A549 (cell line): ENCODE measurements around the gene CHMP1B. TPM values are rescaled to one million over a fixed set of nuclear protein-coding genes. Genes with fewer than 3 reads are reported as not detected.

Experiments
- ATAC-seq, 2 experiments: fragments of 200-7000 bp in 1 of 2; fragments of >200 bp in 1 of 2; cut with Nextera tagmentation in 1 of 2; cut with Tn5 transposase in 1 of 2; 3 replicates each; pipeline versions ENCODE4 v1.8.0 to v1.9.1; 2018 to 2020; ENCODE audit warnings: mild to moderate bottlenecking in 1 of 2, moderate library complexity in 1 of 2
- CTCF ChIA-PET: fragments of 300-600 bp; sonication (Branson Sonifier 250); formaldehyde crosslinking; extraction: SDS; loops from one replicate; lab custom pipeline; 2021; ENCODE audit warnings: antibody characterized with exemption, inconsistent platforms; lab: Yijun Ruan, JAX
- POLR2A ChIA-PET: fragments of 350-600 bp; formaldehyde crosslinking; extraction: SDS; loops from one replicate; lab custom pipeline; 2021; ENCODE audit warnings: antibody characterized with exemption, inconsistent platforms; lab: Yijun Ruan, JAX
- DNase-seq, 2 experiments: peaks; one replicate each; pipeline versions ENCODE4 v3.0.0 to v3.0.0-alpha.2; 2011 to 2016; ENCODE audit warnings: low read depth in 1 of 2, low spot score in 1 of 2
- FAIRE-seq: peaks from 2 replicates; lab custom pipeline; 2011; peaks lifted over from hg19 to GRCh38; lab: Jason Lieb, UNC
- H3K27ac ChIP-seq, 2 experiments: fragments of >200 bp; sonication (Bioruptor Twin); formaldehyde crosslinking; 3 replicates each; pipeline ENCODE4 v1.5.1; 2016 to 2017
- H3K4me1 ChIP-seq: fragments of >200 bp; sonication (Bioruptor Twin); formaldehyde crosslinking; 3 replicates; pipeline ENCODE4 v1.6.1; 2016
- H3K4me2 ChIP-seq: fragments of >200 bp; sonication (Bioruptor Twin); formaldehyde crosslinking; 3 replicates; pipeline ENCODE4 v1.6.1; 2016
- H3K4me3 ChIP-seq: fragments of >200 bp; sonication (Bioruptor Twin); formaldehyde crosslinking; 3 replicates; pipeline ENCODE4 v1.5.1; 2016
- H3K9me3 ChIP-seq: fragments of >200 bp; sonication (Bioruptor Twin); formaldehyde crosslinking; 3 replicates; pipeline ENCODE4 v1.6.1; 2016
- CBX2 ChIP-seq: fragments of 200-600 bp; sonication (generic); IDR thresholded peaks from 2 replicates; pipeline ENCODE4 v1.6.1; 2016; ENCODE audit warnings: low read depth, mild to moderate bottlenecking, borderline replicate concordance
- CHD2 ChIP-seq: fragments of 150-350 bp; IDR thresholded peaks from 2 replicates; pipeline ENCODE4 v1.6.1; 2014; ENCODE audit warnings: low read length; ENCODE audit not compliant: partially characterized antibody
- CHD4 ChIP-seq: fragments of 200-600 bp; sonication (generic); IDR thresholded peaks from 2 replicates; pipeline ENCODE4 v1.6.1; 2016; ENCODE audit warnings: antibody characterized with exemption, mild to moderate bottlenecking, borderline replicate concordance
- EHMT2 ChIP-seq: fragments of 200-600 bp; sonication (generic); IDR thresholded peaks from 2 replicates; pipeline ENCODE4 v1.6.1; 2016; ENCODE audit warnings: antibody characterized with exemption, low read depth, mild to moderate bottlenecking, moderate library complexity
- ELK1 ChIP-seq: fragments of 150-350 bp; IDR thresholded peaks from 2 replicates; pipeline ENCODE4 v1.6.1; 2014; ENCODE audit warnings: low read depth, mild to moderate bottlenecking, low read length
- FOXS1 ChIP-seq: fragments of 250-450 bp; sonication (Bioruptor Pico); IDR thresholded peaks from 2 replicates; pipeline ENCODE4 v1.5.0; 2020; ENCODE audit warnings: mild to moderate bottlenecking, moderate library complexity
- GATA3 ChIP-seq: IDR thresholded peaks from 2 replicates; pipeline ENCODE4 v1.6.1; 2012; ENCODE audit warnings: borderline replicate concordance
- HDAC2 ChIP-seq: fragments of 200-600 bp; sonication (generic); IDR thresholded peaks from 2 replicates; pipeline ENCODE4 v1.6.1; 2016
- HOXB13 ChIP-seq: fragments of 250-450 bp; sonication (Bioruptor Pico); IDR thresholded peaks from 2 replicates; pipeline ENCODE4 v1.5.0; 2020; ENCODE audit warnings: low read depth, mild to moderate bottlenecking, moderate library complexity
- JUN ChIP-seq, 2 experiments: fragments of >200 bp; sonication (Bioruptor Twin); formaldehyde crosslinking; IDR thresholded peaks; 2 replicates in 1 of 2; 3 replicates in 1 of 2; pipeline ENCODE4 v1.6.1; 2016 to 2017
- KDM1A ChIP-seq: fragments of 200-600 bp; sonication (generic); IDR thresholded peaks from 2 replicates; pipeline ENCODE4 v1.6.1; 2016; ENCODE audit warnings: low read depth, mild to moderate bottlenecking
- MAZ ChIP-seq: fragments of 150-350 bp; IDR thresholded peaks from 2 replicates; pipeline ENCODE4 v1.6.1; 2014; ENCODE audit warnings: antibody characterized with exemption, low read depth, low read length, borderline replicate concordance
- NFE2L2 ChIP-seq: fragments of 150-350 bp; conservative IDR thresholded peaks from 2 replicates; pipeline ENCODE4 v1.6.1; 2014; ENCODE audit warnings: low read length
- PHF8 ChIP-seq: fragments of 200-600 bp; sonication (generic); IDR thresholded peaks from 2 replicates; pipeline ENCODE4 v1.6.1; 2016; ENCODE audit warnings: low read depth, mild to moderate bottlenecking, antibody characterized with exemption, moderate library complexity, borderline replicate concordance
- RAD21 ChIP-seq, 2 experiments: fragments of >200 bp in 1 of 2; sonication (Bioruptor Twin) in 1 of 2; formaldehyde crosslinking in 1 of 2; IDR thresholded peaks in 1 of 2; conservative IDR thresholded peaks in 1 of 2; 2 replicates in 1 of 2; 3 replicates in 1 of 2; pipeline ENCODE4 v1.6.1; 2012 to 2018; ENCODE audit warnings: inconsistent platforms in 1 of 2
- SREBF2 ChIP-seq: fragments of 450-650 bp; IDR thresholded peaks from 2 replicates; pipeline ENCODE4 v1.6.1; 2014; ENCODE audit warnings: mild to moderate bottlenecking, moderate library complexity
- TFCP2L1 ChIP-seq: fragments of 250-450 bp; sonication (Bioruptor Pico); IDR thresholded peaks from 2 replicates; pipeline ENCODE4 v1.5.0; 2021; ENCODE audit warnings: mild to moderate bottlenecking
- ZC3H11A ChIP-seq: fragments of 450-650 bp; IDR thresholded peaks from 2 replicates; pipeline ENCODE4 v1.6.1; 2014; ENCODE audit warnings: antibody characterized with exemption, mild to moderate bottlenecking
- ZFP36 ChIP-seq: fragments of 450-650 bp; IDR thresholded peaks from 2 replicates; pipeline ENCODE4 v1.6.1; 2014; ENCODE audit warnings: borderline replicate concordance; ENCODE audit not compliant: partially characterized antibody
- ZSCAN20 ChIP-seq: fragments of 250-450 bp; sonication (Bioruptor Pico); IDR thresholded peaks from 2 replicates; pipeline ENCODE4 v1.8.0; 2022; ENCODE audit warnings: mild to moderate bottlenecking, moderate library complexity
- WGBS: methylation state at CpG from one replicate; pipeline ENCODE4 v1.1.6; 2017; ENCODE audit errors: missing lambda C conversion rate; 5-methylcytosine and 5-hydroxymethylcytosine counted together
- polyA plus RNA-seq, 4 experiments: library from polyadenylated mRNA; depleted of rRNA in 3 of 4; stranded (reverse); fragments of >200 nt; fragmentation: RNase III in 1 of 4; extraction: RNeasy Plus Mini Kit Qiagen cat#74134 plus additional on column Dnase treatment in 1 of 4; gene quantifications; 2 replicates in 3 of 4; 3 replicates in 1 of 4; pipeline ENCODE4 v1.2.3, GENCODE V29; 2011 to 2017
- TF ChIP-seq, protein P1 (sequence below): fragments of 250-450 bp; sonication (Bioruptor Pico); IDR thresholded peaks from 2 replicates; pipeline ENCODE4 v1.5.0; 2020; ENCODE audit warnings: low read depth, mild to moderate bottlenecking, moderate library complexity

CHMP1B gene
- polyA plus RNA-seq, 2 of the 4 experiments (the other 2 are of a cell fraction) = 44.9 to 60.8 TPM

DNA sequence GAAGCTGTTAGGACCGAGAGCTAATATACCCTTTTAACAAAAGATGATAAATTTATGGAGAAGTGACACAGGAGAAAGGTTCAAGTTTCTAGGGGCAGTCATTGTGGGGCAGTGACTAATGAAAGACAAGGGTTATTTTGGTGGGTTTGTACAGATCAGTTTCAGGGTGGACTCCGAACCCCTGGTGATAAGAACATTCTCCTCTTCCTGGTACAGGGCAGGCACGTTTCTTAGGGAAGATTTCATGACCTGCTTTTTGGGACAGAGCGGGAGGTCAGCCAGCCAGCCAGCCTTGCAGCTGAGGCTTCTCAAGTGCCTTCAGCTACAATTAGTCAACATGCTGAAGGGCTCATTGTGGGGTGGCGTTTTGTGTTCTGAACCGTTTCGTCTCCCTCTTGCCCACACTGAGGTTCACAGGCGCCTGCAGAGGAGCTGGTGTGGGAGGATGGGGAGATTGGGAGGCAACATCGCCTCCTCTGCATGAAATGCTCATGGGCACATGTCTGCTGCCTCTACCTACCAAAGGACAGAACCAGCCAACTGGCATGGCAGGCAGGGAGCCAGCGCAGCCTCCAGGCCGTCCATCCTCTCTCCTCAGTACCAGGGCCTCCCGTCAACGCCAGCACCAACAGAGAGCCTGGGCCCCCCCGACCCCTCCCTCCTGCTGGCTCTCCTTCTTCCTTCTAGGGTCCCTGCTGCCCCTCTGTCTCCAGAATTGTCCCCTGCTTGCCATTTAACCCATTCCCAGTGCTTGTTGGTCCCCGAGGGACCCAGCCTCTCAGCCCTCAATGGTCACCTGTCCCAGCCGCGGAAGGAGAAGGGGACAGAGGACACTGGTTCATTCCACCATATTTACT, 9.6 kb downstream of the CHMP1B start:
- H3K27ac ChIP-seq = peak overlapping the region; percentile 98 to 99
- CTCF ChIA-PET = interaction anchor here (1.4 to 2.5 kb wide), 5 partner anchors 9 to 205 kb away, joined by 5 to 10 read pairs (median 5); no protein-coding TSS in a partner anchor
- 81% methylated on average over 12 of the region's 17 CpGs for WGBS
- POLR2A ChIA-PET = no interaction called here
- peak overlapping the region; percentile 75 for H3K4me2 ChIP-seq
- FAIRE-seq (no peak), DNase-seq (no peak), ATAC-seq (no peak)
- TF ChIP-seq TFCP2L1 (CRISPR knock-in tag) = no peak
- no peak for TF ChIP-seq ZC3H11A
- no peak for TF ChIP-seq EHMT2
- TF ChIP-seq GATA3 = no peak
- no peak for TF ChIP-seq PHF8
- TF ChIP-seq RAD21 (conservative IDR thresholded peaks at IDR 0.05 in 1 of 2, IDR thresholded peaks at IDR 0.05 in 1 of 2) = no peak
- TF ChIP-seq MAZ = no peak
- no peak for TF ChIP-seq CBX2
- no peak for TF ChIP-seq CHD2
- TF ChIP-seq CHD4 = no peak
- TF ChIP-seq HOXB13 = no peak
- no peak for TF ChIP-seq ZFP36
- no peak for TF ChIP-seq HDAC2
- TF ChIP-seq ZSCAN20 (CRISPR knock-in tag) = no peak
- TF ChIP-seq JUN (IDR thresholded peaks at IDR 0.05) = no peak
- TF ChIP-seq FOXS1 (CRISPR knock-in tag) = no peak
- no peak for TF ChIP-seq SREBF2
- TF ChIP-seq NFE2L2 = no peak
- TF ChIP-seq, protein P1, sequence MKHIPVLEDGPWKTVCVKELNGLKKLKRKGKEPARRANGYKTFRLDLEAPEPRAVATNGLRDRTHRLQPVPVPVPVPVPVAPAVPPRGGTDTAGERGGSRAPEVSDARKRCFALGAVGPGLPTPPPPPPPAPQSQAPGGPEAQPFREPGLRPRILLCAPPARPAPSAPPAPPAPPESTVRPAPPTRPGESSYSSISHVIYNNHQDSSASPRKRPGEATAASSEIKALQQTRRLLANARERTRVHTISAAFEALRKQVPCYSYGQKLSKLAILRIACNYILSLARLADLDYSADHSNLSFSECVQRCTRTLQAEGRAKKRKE (CRISPR knock-in tag) = no peak
- no peak overlapping the region for H3K4me3 ChIP-seq
- peaks cover 36% of the 10 kb centered on the region for H3K4me1 ChIP-seq
- no peaks in the 10 kb centered on the region for H3K9me3 ChIP-seq

- no peaks in the 10 kb centered on the region for H3K9me3 ChIP-seq
- 89% methylated on average over 18 of the region's 20 CpGs for WGBS
- no peak for DNase-seq
- peak overlapping the region; percentile 98 to 99 for H3K27ac ChIP-seq
- no peak overlapping the region for H3K4me3 ChIP-seq
- FAIRE-seq = no peak
- TF ChIP-seq KDM1A (no peak), HOXB13 (no peak), SREBF2 (no peak), ELK1 (no peak), TFCP2L1 (CRISPR knock-in tag) (no peak)
- TF ChIP-seq, all 56 proteins: peak for 0
- CTCF ChIA-PET = interaction anchor here (0.7 to 2.5 kb wide), 3 partner anchors 77 to 133 kb away, joined by 3 to 10 read pairs (median 3); no protein-coding TSS in a partner anchor
- no peak for ATAC-seq
- H3K4me1 ChIP-seq = peaks cover 27% of the 10 kb centered on the region
- H3K4me2 ChIP-seq = no peak overlapping the region
- POLR2A ChIA-PET = no interaction called here
Measured at GRCh38 chr18:11861583-11862288, 10.5 kb downstream of the CHMP1B start.
